HG03097 (cell line): ENCODE data around the gene RNASEH1.
A peak's percentile ranks its signal among the peaks of the same experiment; 100 is the strongest.
"Not testable (repeated sequence)": the region's sequence is repeated elsewhere in the genome, so short reads cannot be mapped to it uniquely, and the experiment has no call there.

Experiments used
- ATAC-seq: cut with Tn5 transposase; IDR thresholded peaks from one replicate; pipeline ENCODE4 v1.9.1; 2021; ENCODE audit not compliant: unreplicated experiment, low FRiP score

Gene RNASEH1

DNA sequence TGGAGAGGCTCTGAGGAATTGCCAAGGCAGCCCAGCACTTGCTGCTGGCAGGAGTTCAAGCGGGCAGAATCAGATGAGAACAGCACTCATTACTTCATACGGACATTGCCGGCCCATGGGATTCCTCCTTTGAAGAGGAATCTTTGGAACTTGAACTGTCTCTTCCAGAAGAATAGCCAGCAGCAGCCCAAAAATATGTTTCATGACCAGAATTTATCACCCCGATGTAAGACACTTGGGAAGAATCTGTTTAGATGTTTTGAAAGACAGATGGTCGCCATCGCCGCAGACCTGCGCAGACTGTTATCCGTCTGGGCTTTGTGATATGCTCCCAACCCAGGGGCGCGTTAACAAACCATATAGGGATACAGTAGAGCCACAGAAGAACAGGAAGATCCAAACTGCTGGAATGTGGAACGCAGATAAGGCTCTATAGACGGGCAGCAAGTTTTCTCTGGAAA is 35.1 kb downstream of the RNASEH1 start:
- no peak for ATAC-seq

DNA sequence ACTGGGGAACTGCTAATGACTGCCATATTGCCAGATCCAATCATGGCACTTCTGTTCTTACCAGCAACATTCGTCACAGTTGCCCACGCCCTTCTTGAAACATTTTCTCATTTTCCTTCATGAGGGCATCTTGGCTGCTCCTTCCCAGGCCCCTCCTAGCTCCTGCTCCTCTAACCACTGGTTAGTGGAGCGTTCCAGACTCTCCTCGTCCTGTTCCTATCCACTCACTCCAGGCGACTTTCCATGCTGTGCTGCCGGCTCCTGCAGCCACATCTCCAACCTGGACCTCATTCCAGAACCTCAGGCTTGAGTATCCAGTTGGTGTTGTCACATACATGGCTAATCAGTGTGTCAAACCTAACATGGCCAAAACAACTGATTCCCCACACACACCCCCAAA is 37.5 kb downstream of the RNASEH1 start:
- no peak for ATAC-seq

DNA sequence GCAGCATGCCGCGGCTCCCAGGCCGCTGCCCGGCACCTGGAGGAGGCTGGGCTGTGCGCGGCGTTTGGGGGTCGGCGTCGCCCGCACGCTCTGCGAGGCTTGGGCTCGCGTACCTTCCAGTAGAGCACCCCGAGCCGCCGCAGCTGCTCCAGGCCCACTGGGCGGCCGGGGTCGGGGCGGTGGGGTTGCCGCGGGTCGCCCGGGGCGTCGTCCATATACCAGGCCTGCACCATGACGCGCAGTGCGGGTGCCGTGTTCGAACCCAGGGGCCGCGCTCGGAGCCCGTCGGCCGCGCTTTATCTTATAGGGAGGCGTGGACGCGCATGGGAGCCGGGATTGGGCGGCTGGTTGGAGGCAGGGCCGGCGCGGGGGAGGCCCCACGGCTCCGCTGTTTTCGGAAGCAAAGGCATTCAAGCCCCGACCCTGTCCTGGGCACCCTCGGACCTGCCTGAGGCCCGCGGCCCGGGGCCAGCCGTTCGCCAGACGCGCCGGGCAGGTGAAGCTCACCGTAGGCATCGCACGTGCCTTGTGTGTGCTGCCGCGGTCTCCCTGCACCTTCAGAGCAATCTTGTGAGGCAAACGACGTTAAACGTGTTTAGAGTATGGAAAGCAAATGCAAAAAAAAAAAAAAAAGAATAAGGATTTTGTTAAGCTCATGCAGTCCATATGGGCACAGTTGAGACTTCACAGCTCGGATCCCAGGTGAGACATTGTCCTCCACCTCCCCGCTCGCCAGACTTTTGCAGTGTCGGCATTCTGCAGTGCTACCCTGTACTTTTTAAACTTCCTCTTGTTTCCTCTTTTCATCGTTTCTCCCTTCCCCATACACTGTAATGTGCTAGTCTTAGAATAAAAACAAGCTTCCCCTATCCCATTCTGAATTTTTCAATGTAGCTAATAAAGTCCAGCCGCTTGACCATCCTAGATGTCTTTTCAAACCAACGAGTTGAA is 38.6 kb downstream of the RNASEH1 start, which contains the start of gene ADI1:
Gene ADI1 (minus strand): TSS at position 277 of the 951 bp plus-strand sequence. CDS start 44 bp downstream, at position 233.
- peak; percentile 52 for ATAC-seq

DNA sequence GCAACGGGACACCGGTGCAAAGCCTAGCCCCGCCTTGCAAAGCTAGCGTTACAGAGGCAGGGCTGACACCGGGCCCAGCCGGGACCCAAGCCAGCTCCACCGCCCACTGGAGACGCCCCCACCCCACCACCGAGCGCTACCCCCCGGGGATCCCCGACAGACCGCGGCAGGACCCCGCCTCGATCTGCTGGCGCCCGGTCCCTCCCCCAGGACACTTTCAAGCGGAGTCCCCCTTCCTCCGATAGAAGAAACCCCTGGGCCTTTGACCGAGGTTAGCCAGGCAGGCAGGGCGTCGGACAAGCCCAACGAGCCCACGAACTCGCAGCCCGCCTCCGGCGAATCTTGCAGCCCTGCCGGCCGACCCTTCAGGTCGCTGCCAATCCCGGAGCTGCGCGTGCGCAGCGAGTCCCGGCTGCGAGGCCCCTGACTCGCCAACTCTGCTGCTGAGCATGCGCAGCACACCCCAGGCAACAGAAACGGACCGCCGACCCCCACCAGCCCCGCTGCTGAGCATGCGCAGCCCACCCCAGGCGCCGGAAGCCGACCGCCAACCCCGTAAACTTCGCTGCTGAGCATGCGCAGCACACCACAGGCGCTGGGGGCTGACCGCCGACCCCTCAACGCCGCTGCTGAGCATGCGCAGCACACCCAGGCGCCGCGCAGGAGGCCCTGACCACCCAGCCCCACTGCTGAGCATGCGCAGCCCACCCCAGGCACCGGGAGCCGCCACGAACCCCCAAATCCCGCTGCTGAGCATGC is 39.5 kb downstream of the RNASEH1 start:
- ATAC-seq = peak; percentile 85

DNA sequence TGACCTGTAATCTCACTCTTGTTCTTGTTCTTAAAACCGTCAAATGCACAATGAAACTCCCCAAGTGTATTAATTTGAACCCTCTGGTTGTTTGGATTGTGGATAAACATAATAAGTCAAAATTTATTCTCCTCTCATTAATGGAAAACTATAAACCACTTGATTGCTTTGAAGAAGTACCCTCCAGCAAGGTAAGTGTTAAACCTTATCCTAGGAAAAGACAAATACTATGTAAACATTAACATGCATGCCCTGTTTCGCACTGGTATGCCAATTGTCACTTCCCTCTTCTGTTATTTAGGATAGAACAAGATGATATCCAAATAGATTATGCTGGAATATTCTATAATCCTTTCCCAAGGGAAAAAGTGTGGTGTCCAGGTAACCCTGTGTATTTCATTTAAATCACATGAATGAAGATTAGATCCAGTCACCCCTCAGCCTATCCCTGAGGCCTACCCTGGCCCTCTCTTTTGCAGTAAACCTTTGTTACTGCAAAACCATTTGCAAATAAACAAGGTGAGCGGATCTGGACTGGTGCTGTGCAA is 40.1 kb downstream of the RNASEH1 start:
- ATAC-seq = no peak

DNA sequence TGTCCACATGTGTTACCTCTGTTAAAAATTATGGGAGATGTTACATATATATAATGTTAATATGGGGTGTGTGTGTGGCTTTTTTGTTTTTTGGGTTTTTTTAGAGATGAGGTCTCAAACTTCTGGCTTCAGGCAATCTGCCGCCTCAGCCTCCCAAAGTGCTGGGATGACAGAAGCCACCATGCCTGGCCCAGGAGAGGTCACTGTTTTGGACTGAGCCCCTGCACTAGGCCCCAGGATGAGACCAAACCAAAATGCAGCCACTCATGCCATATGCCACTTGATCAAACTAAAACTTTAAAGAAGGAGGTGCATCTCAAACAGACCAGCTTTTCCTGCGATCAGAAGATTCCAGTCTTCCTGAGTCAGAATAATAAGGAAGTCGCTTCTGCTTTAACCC is 41.3 kb downstream of the RNASEH1 start:
- ATAC-seq = no peak

DNA sequence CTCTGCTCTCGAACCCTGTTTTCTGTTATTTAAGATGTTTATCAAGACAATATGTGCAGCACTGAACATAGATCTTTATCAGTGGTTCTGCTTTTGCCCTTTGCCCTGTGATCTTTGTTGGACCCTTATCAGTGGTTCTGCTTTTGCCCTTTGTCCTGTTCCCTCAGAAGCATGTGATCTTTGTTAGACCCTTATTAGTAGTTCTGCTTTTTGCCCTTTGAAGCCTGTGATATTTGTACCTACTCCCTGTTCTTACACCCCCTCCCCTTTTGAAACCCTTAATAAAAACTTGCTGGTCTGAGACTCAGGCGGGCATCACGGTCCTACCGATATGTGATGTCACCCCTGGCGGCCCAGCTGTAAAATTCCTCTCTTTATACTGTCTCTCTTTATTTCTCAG is 42.7 kb downstream of the RNASEH1 start:
- ATAC-seq = not testable (repeated sequence)

DNA sequence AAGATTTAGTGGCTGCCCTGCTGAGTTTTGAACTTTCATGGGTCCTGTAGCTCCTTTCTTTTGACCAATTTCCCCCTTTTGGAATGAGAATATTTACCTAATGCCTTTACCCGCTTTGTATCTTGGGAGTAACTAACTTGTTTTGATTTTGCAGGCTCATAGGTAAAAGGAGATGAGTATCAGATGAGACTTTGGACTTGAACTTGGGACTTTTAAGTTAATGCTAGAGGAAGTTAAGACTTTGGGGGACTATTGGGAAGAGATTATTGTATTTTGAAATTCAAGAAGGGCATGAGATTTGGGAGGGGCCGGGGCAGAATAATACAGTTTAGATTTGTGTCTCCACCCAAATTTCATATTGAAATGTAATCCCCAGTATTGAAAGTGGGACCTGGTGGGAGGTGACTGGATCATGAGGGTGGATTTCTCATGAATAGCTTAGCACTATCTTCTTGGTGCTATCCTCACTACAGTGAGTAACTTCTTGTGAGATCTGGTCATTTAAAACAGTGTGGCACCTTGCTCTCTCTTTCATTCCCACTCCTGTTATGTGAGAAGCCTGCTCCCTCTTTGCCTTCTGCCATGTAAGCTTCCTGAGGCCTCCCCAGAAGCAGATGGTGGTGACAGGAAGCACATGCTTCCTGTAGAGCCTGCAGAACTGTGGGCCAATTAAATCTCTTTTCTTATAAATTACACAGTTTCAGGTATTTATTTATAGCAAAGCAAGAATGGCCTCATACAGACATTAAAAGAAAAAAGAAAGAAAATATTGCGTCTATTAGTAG is 44.9 kb downstream of the RNASEH1 start:
- no peak for ATAC-seq

DNA sequence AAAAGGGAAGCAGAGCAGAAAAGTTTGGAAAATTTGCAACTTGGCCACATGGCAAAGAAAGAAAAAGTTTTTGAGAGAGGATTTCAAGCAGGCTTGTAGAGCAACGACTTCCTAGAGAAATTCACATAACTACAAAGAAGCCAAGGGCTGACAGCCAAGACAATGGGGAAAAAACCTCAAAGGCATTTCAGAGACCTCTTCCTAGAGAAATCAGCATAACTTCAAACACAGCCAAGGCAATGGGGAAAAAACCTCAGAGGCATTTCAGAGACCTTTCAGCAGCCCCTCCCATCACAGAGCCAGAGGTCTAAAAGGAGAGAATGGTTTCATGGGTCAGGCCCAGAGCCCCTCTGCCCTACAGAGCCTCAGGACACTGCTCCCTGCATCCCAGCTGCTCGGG is 46.0 kb downstream of the RNASEH1 start:
- no peak for ATAC-seq

DNA sequence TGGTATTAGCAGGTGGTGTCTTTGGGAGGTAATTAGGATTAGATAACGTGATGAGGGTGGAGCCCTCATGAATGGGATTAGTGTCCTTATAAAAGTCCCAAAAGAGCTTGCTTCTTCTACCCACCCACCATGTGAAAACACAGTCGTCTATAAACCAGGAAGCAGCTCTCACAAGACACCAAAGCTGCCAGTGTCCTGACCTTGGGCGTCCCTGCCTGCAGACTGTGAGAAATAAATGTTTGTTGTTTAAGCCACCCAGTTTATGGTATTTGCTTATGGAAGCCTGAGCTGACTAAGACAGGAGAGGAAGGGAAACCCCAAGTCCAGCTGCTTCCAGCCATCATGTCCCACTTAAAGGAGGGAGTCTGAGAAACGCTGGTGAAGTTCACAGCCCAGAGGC is 52.4 kb downstream of the RNASEH1 start:
- no peak for ATAC-seq

DNA sequence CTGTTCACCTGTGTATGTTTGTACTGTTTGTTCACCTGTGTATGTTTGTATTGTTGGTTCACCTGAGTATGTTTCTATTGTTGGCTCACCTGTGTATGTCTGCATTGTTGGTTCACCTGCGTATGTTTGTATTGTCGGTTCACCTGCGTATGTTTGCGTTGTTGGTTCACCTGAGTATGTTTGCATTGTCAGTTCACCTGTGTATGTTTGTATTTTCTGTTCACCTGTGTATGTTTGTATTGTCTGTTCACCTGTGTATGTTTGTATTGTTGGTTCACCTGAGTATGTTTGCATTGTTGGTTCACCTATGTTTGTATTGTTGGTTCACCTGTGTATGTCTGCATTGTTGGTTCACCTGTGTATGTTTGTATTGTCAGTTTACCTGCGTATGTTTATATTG is 53.4 kb downstream of the RNASEH1 start:
- ATAC-seq = no peak

DNA sequence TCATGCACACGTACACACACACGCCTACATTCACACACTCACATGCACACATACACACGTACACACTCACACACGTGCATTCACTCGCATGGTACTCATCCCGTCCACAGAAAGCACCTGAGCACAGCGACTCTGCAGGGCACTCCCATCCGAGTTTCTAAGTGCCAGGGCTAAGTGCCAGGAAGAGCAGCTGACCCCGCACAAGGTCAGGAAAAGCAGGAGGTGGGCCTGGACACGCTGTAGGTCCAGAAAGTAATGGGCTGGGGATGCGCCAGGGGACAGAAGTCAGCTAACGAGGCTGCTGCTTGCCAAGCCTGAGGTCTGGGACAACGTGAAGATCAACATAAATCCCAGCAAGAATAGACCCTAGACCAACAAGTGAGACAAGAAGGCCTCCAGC is 54.6 kb downstream of the RNASEH1 start:
- no peak for ATAC-seq

DNA sequence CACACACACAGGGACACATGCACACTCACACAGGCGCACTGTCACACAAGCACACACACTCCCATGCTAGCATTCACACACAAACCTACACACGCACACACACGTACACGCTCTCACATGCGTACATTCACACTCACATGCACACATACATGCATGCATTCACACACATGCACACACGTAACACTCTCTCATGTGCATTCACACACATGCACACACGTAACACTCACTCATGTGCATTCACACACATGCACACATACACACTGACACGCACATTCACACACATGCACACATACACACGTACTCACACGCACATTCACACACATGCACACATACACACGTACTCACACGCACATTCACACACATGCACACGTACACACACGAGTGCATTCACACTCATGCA is 55.1 kb downstream of the RNASEH1 start:
- no peak for ATAC-seq

DNA sequence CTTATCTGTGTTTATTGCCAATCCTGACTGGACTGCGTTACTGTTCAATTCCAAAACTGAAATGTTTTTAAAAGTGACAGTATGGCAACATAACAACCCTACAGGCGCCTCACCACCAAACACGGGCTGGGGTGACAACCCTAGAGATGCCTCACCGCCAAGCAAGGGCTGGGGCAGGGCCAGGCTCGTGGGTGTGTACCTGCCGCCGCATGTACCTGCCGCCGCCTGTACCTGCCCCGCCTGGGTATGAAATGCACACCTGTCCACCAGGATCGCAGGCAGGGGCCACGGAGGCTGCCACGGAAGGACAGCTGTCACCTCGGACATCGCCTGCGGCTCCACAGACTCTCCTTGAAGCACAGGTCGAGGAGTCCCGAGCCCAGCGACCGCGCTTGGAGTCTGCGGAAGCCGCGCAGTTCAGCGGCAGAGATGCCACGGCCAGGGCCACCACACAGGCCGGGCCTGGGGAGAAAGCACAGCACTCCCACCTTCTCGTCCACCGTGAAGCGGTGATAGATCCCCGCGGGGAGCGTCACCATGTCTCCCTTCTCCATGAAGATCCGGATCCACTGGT is 57.7 kb downstream of the RNASEH1 start:
- ATAC-seq = no peak

DNA sequence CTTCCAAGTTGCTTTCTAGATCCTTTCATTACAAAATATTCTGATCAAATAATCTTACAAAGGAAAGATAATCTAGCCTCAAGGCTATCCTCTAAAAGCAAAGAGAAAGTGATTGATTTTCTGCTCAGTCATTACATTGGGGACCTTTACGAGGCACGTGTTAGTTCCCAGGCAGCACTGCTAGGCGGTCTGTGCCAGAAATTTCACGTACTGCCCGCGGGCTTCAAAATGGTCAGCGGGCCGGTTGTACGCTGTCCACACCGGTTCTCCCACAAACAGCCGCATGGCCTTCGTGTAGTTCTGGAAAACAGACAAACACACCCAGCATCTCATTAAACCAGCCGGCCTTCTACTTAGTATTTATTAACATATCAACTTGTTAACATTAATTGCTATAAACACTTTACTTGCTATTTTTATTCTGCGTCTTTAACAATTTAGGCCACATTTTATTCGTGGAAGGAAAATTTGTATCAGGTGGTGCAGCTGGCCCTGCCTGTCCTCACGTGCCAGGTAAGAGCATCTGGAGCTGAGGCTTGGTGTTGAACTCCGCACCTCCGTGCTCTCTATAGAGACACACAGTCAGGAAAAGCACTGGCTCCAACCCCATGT is 59.2 kb downstream of the RNASEH1 start:
- ATAC-seq = no peak

DNA sequence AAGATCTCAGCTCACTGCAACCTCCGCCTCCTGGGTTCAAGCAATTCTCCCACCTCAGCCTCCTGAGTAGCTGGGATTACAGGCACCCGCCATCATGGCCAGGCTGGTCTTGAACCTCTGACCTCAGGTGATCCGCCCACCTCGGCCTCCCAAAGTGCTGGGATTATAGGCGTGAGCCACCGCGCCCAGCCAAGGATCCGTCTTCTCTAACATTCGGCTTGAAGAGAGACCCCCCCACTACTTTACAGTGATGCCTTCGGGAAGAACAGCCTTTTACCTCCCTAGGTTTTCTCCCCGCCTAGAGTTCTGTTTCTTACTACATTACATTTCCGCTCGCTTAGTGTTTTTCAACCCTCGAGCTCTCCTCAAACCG is 61.4 kb downstream of the RNASEH1 start:
- ATAC-seq = not testable (repeated sequence)
